DND-41 (cell line): ENCODE results near the gene CSTB.

Experiments
- ATAC-seq: fragments of 200-7000 bp; cut with Tn5 transposase; 3 replicates; pipeline ENCODE4 v1.9.1; 2021; ENCODE audit warnings: low read depth; ENCODE audit not compliant: insufficient read depth
- DNase-seq: peaks from one replicate; pipeline ENCODE4 v3.0.0-alpha.2; 2020
- H2AFZ ChIP-seq: 2 replicates; pipeline ENCODE4 v1.6.0; 2012; ENCODE audit warnings: low read depth, low read length
- H3K27ac ChIP-seq: 2 replicates; pipeline ENCODE4 v1.5.1; 2012; ENCODE audit warnings: low read length, inconsistent platforms
- H3K27me3 ChIP-seq: fragments of 200-600 bp; sonication (generic); 2 replicates; pipeline ENCODE4 v1.6.0; 2012; ENCODE audit warnings: low read length, mild to moderate bottlenecking, inconsistent platforms; ENCODE audit not compliant: insufficient read depth, poor library complexity
- H3K36me3 ChIP-seq: 2 replicates; pipeline ENCODE4 v1.5.1; 2012; ENCODE audit warnings: low read length, inconsistent platforms; ENCODE audit not compliant: insufficient read depth
- H3K4me1 ChIP-seq: 2 replicates; pipeline ENCODE4 v1.5.1; 2012; ENCODE audit warnings: mild to moderate bottlenecking, low read length; ENCODE audit not compliant: insufficient read depth
- H3K4me2 ChIP-seq: 2 replicates; pipeline ENCODE4 v1.6.0; 2012; ENCODE audit warnings: mild to moderate bottlenecking, moderate library complexity, low read length, inconsistent platforms; ENCODE audit not compliant: insufficient read depth
- H3K4me3 ChIP-seq, 2 experiments: fragments of 200-600 bp in 1 of 2; shearing (Covaris generic) in 1 of 2; 2 replicates each; pipeline ENCODE4 v1.5.1; 2012 to 2016; ENCODE audit warnings: inconsistent platforms in 2 of 2, low read length in 2 of 2, mild to moderate bottlenecking in 2 of 2, low read depth in 1 of 2, moderate library complexity in 1 of 2
- H3K79me2 ChIP-seq: 2 replicates; pipeline ENCODE4 v1.6.0; 2012; ENCODE audit warnings: low read length, inconsistent platforms; ENCODE audit not compliant: insufficient read depth
- H3K9ac ChIP-seq: 2 replicates; pipeline ENCODE4 v1.6.0; 2012; ENCODE audit warnings: low read depth, mild to moderate bottlenecking, inconsistent platforms, low read length, moderate library complexity
- H3K9me3 ChIP-seq: 2 replicates; pipeline ENCODE4 v1.5.1; 2012; ENCODE audit warnings: low read length, moderate library complexity, mild to moderate bottlenecking, inconsistent platforms; ENCODE audit not compliant: insufficient read depth, severe bottlenecking
- H4K20me1 ChIP-seq: 2 replicates; pipeline ENCODE4 v1.6.0; 2012; ENCODE audit warnings: low read length; ENCODE audit not compliant: insufficient read depth
- CTCF ChIP-seq: IDR thresholded peaks from 2 replicates; pipeline ENCODE4 v1.5.1; 2012; ENCODE audit warnings: borderline replicate concordance, low read length, moderate library complexity, mild to moderate bottlenecking; ENCODE audit not compliant: poor library complexity, severe bottlenecking; ENCODE audit errors: extremely low read depth
- EZH2 ChIP-seq: IDR thresholded peaks from 3 replicates; pipeline ENCODE4 v1.6.1; 2012; ENCODE audit warnings: borderline replicate concordance, low read depth, mild to moderate bottlenecking, moderate library complexity, low read length, inconsistent platforms; ENCODE audit not compliant: severe bottlenecking

CSTB gene

GRCh38 chr21:43786300-43786806 is 10.2 kb upstream of the CSTB start:
- H3K9ac ChIP-seq: no peak overlapping the region
- no peak overlapping the region for H3K4me2 ChIP-seq
- H4K20me1 ChIP-seq: peaks cover 18% of the 10 kb centered on the region
- no peak for TF ChIP-seq CTCF
- TF ChIP-seq EZH2: no peak
- ATAC-seq (no peak), DNase-seq (no peak)
- H2AFZ ChIP-seq: no peak overlapping the region
- no peak overlapping the region for H3K27ac ChIP-seq
- peaks cover 19% of the 10 kb centered on the region for H3K4me1 ChIP-seq
- no peak overlapping the region for H3K4me3 ChIP-seq
- peaks cover 7% of the 10 kb centered on the region for H3K36me3 ChIP-seq
- H3K9me3 ChIP-seq: no peaks in the 10 kb centered on the region
- H3K27me3 ChIP-seq: no peaks in the 10 kb centered on the region
- H3K79me2 ChIP-seq: peaks cover 20% of the 10 kb centered on the region

GRCh38 chr21:43785134-43785533 is 9.0 kb upstream of the CSTB start:
- Histone ChIP-seq H3K9me3 (no peaks in the 10 kb centered on the region), H3K4me1 (peaks cover 7% of the 10 kb centered on the region), H4K20me1 (0 out of 2 replicates have a peak, but pooled peaks cover 6% of the 10 kb centered on the region), H3K27me3 (no peaks in the 10 kb centered on the region), H3K9ac (no peak overlapping the region), H2AFZ (no peak overlapping the region), H3K36me3 (no peaks in the 10 kb centered on the region), H3K4me2 (no peak overlapping the region), H3K79me2 (peaks cover 8% of the 10 kb centered on the region), H3K27ac (no peak overlapping the region), H3K4me3 (no peak overlapping the region)
- DNase-seq (no peak), ATAC-seq (no peak)
- TF ChIP-seq EZH2: no peak
- TF ChIP-seq CTCF: no peak

GRCh38 chr21:43783098-43783700 is 7.1 kb upstream of the CSTB start:
- Histone ChIP-seq H4K20me1 (0 out of 2 replicates have a peak, but pooled peaks cover 2% of the 10 kb centered on the region), H3K36me3 (no peaks in the 10 kb centered on the region), H3K27ac (no peak overlapping the region), H3K9me3 (no peaks in the 10 kb centered on the region), H3K4me2 (no peak overlapping the region), H3K27me3 (no peaks in the 10 kb centered on the region), H3K4me3 (no peak overlapping the region), H3K4me1 (peaks cover 16% of the 10 kb centered on the region), H2AFZ (no peak overlapping the region), H3K79me2 (no peaks in the 10 kb centered on the region), H3K9ac (no peak overlapping the region)
- no peak for ATAC-seq
- no peak for DNase-seq
- TF ChIP-seq CTCF: no peak
- TF ChIP-seq EZH2: no peak
